PC-3 (cell line): ENCODE measurements around the gene TMEM191C. TPM values are rescaled to one million over a fixed set of nuclear protein-coding genes. Genes with fewer than 3 reads are reported as not detected.

Experiments
- ATAC-seq: fragments of 200-7000 bp; cut with Tn5 transposase; 2 replicates; pipeline ENCODE4 v1.9.1; 2020; ENCODE audit warnings: mild to moderate bottlenecking, moderate library complexity
- BruUV-seq: library from RNA; stranded (reverse); fragments of 400-500 nt; replicated peaks from 2 replicates; lab custom pipeline; 2021; lab: Mats Ljungman, UMichigan
- CTCF ChIA-PET: fragments of 300-600 bp; sonication (Branson Sonifier 250); formaldehyde crosslinking; loops from one replicate; lab custom pipeline; 2022; ENCODE audit warnings: antibody characterized with exemption; lab: Charles Lee
- POLR2A ChIA-PET: fragments of 300-600 bp; sonication (Branson Sonifier 250); formaldehyde crosslinking; loops from one replicate; lab custom pipeline; 2022; ENCODE audit warnings: antibody characterized with exemption; ENCODE audit not compliant: unreplicated experiment; lab: Charles Lee
- DNase-seq: peaks from one replicate; pipeline ENCODE4 v3.0.0-alpha.2; 2015
- H2AFZ ChIP-seq: fragments of 300-600 bp; sonication (generic); 2 replicates; pipeline ENCODE4 v1.6.0; 2016; ENCODE audit warnings: antibody characterized with exemption, low read length
- H3F3A ChIP-seq: fragments of 300-600 bp; sonication (generic); one replicate; pipeline ENCODE4 v1.6.0; 2017; ENCODE audit warnings: antibody characterized with exemption, low read length, control low read depth, mild to moderate bottlenecking; ENCODE audit not compliant: unreplicated experiment
- H3K27ac ChIP-seq: fragments of 300-600 bp; sonication (generic); 2 replicates; pipeline ENCODE4 v1.5.1; 2016; ENCODE audit warnings: mild to moderate bottlenecking, low read length
- H3K27me3 ChIP-seq: fragments of 300-600 bp; sonication (generic); 2 replicates; pipeline ENCODE4 v1.6.1; 2016; ENCODE audit warnings: low read length, mixed read lengths
- H3K36me3 ChIP-seq: fragments of 300-600 bp; sonication (generic); 2 replicates; pipeline ENCODE4 v1.6.1; 2016; ENCODE audit warnings: low read depth, mixed run types, low read length, mixed read lengths
- H3K4me1 ChIP-seq: fragments of 300-600 bp; sonication (generic); 2 replicates; pipeline ENCODE4 v1.5.1; 2016; ENCODE audit warnings: low read length; ENCODE audit not compliant: insufficient read depth
- H3K4me2 ChIP-seq: fragments of 300-600 bp; sonication (generic); 2 replicates; pipeline ENCODE4 v1.6.0; 2016; ENCODE audit warnings: low read length
- H3K4me3 ChIP-seq: fragments of 300-600 bp; sonication (generic); 2 replicates; pipeline ENCODE4 v1.5.1; 2016; ENCODE audit warnings: mild to moderate bottlenecking, low read length, mixed read lengths
- H3K79me2 ChIP-seq: fragments of 300-600 bp; sonication (generic); 2 replicates; pipeline ENCODE4 v1.6.1; 2017; ENCODE audit warnings: low read length, mixed read lengths
- H3K9ac ChIP-seq: fragments of 300-600 bp; sonication (generic); 2 replicates; pipeline ENCODE4 v1.6.0; 2016; ENCODE audit warnings: mild to moderate bottlenecking, low read length
- H3K9me2 ChIP-seq: fragments of 300-600 bp; sonication (generic); replicated peaks from 2 replicates; pipeline ENCODE4 v1.6.1; 2016; ENCODE audit warnings: mixed run types, low read length, mixed read lengths
- H3K9me3 ChIP-seq: fragments of 300-600 bp; sonication (generic); 2 replicates; pipeline ENCODE4 v1.6.1; 2016; ENCODE audit warnings: low read length, mixed read lengths
- H4K20me1 ChIP-seq: fragments of 300-600 bp; sonication (generic); 2 replicates; pipeline ENCODE4 v1.6.1; 2016; ENCODE audit warnings: low read length, mixed read lengths
- CTCF ChIP-seq: fragments of 300-600 bp; sonication (generic); conservative IDR thresholded peaks from 2 replicates; pipeline ENCODE4 v1.5.1; 2017; ENCODE audit warnings: antibody characterized with exemption, low read depth, mild to moderate bottlenecking, low read length
- EZH2 ChIP-seq: fragments of 300-600 bp; sonication (generic); IDR thresholded peaks from one replicate; pipeline ENCODE4 v1.6.1; 2017; ENCODE audit warnings: antibody characterized with exemption, mild to moderate bottlenecking, low read length; ENCODE audit not compliant: unreplicated experiment
- EZH2phosphoT487 ChIP-seq: fragments of 300-600 bp; sonication (generic); IDR thresholded peaks from 2 replicates; pipeline ENCODE4 v1.6.1; 2018; ENCODE audit warnings: mild to moderate bottlenecking, antibody characterized with exemption, low read length, borderline replicate concordance
- intact Hi-C: fragments of 100-400 bp; cut with micrococcal nuclease; formaldehyde crosslinking; loops from 2 replicates; pipeline ENCODE4 v1.9.0; 2023
- total RNA-seq: library from RNA; depleted of rRNA; stranded (reverse); fragments of >200 nt; gene quantifications from 2 replicates; pipeline ENCODE4 v1.2.3, GENCODE V29; 2014

Gene TMEM191C
- total RNA-seq, 1 experiment from 2014 or later: 6.7 TPM

DNA sequence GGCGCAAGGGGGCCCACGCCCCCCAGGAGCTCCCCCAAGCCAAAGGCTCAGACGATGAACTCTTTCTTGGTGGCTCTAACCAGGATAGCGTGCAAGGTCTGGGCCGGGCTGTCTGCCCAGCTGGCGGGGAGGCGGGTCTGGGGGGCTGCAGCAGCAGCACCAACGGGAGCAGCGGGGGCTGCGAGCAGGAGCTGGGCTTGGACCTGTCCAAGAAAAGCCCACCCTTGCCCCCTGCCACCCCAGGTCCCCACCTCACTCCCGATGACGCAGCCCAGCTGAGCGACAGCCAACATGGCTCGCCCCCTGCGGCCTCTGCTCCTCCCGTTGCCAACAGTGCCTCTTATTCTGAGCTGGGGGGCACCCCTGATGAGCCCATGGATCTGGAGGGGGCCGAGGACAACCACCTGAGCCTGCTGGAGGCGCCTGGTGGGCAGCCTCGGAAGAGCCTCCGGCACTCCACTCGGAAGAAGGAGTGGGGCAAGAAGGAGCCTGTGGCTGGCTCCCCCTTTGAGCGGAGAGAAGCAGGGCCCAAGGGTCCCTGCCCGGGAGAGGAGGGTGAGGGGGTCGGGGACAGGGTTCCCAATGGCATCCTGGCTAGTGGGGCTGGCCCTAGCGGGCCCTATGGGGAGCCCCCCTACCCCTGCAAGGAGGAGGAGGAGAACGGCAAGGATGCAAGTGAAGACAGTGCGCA lies 21.6 kb upstream of the TMEM191C start:
- intact Hi-C loops: no loop called here
- Histone ChIP-seq H3K27me3 (no peaks in the 10 kb centered on the region), H3K9me2 (no peaks in the 10 kb centered on the region), H3K9me3 (no peaks in the 10 kb centered on the region), H3K36me3 (no peaks in the 10 kb centered on the region), H3F3A (no peaks in the 10 kb centered on the region), H3K4me3 (no peak overlapping the region), H3K4me2 (no peak overlapping the region), H2AFZ (no peak overlapping the region), H3K79me2 (no peaks in the 10 kb centered on the region), H3K4me1 (no peaks in the 10 kb centered on the region), H3K9ac (no peak overlapping the region), H3K27ac (no peak overlapping the region), H4K20me1 (no peaks in the 10 kb centered on the region)
- ChIA-PET CTCF (no interaction called here), POLR2A (no interaction called here)
- no TSS peak for BruUV-seq
- DNase-seq (no peak), ATAC-seq (no peak)
- TF ChIP-seq EZH2: no peak
- TF ChIP-seq EZH2phosphoT487: no peak
- TF ChIP-seq CTCF: no peak

DNA sequence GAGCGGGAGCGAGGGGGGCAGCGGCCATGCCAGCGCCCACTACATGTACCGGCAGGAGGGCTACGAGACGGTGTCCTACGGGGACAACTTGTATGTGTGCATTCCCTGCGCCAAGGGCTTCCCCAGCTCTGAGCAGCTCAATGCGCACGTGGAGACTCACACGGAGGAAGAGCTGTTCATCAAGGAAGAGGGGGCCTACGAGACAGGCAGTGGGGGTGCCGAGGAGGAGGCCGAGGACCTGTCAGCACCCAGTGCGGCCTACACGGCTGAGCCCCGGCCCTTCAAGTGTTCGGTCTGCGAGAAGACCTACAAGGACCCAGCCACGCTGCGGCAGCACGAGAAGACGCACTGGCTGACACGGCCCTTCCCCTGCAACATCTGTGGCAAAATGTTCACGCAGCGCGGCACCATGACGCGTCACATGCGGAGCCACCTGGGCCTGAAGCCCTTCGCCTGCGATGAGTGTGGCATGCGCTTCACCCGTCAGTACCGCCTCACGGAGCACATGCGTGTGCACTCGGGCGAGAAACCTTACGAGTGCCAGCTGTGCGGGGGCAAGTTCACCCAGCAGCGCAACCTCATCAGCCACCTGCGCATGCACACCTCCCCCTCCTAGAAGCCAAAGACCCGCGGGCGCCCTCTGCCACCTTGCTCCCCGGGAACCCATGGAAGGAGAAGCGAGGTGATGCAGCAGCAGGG lies 20.9 kb upstream of the TMEM191C start:
- ChIA-PET CTCF (no interaction called here), POLR2A (no interaction called here)
- Histone ChIP-seq H3K4me1 (no peaks in the 10 kb centered on the region), H3K4me2 (no peak overlapping the region), H2AFZ (no peak overlapping the region), H3K9me3 (no peaks in the 10 kb centered on the region), H3K79me2 (no peaks in the 10 kb centered on the region), H3K4me3 (no peak overlapping the region), H3K36me3 (no peaks in the 10 kb centered on the region), H3K27ac (no peak overlapping the region), H3K27me3 (no peaks in the 10 kb centered on the region), H3K9me2 (no peaks in the 10 kb centered on the region), H4K20me1 (no peaks in the 10 kb centered on the region), H3K9ac (no peak overlapping the region), H3F3A (no peaks in the 10 kb centered on the region)
- no peak for DNase-seq
- TF ChIP-seq CTCF (no peak), EZH2 (no peak), EZH2phosphoT487 (no peak)
- intact Hi-C loops: no loop called here
- ATAC-seq: no peak
- BruUV-seq: no TSS peak
